Naive thymus-derived CD4-positive, alpha-beta T cell (primary cell): ENCODE measurements around the gene SYTL3. TPM values are rescaled to one million over a fixed set of nuclear protein-coding genes. Genes with fewer than 3 reads are reported as not detected.
A peak's percentile ranks its signal among the peaks of the same experiment; 100 is the strongest.

Source experiments
- ATAC-seq: fragments of 150-1000 bp; cut with Tn5 transposase; 2 replicates; pipeline ENCODE4 v1.10.0; 2021; ENCODE audit warnings: mild to moderate bottlenecking, moderate library complexity
- CTCF ChIA-PET: fragments of 350-600 bp; sonication (Branson Sonifier 250); formaldehyde crosslinking; loops from one replicate; lab custom pipeline; 2021; ENCODE audit warnings: antibody characterized with exemption; lab: Charles Lee
- POLR2A ChIA-PET: fragments of 350-600 bp; sonication (Branson Sonifier 250); formaldehyde crosslinking; loops from one replicate; lab custom pipeline; 2021; ENCODE audit warnings: antibody characterized with exemption, inconsistent platforms; lab: Charles Lee
- DNase-seq, 9 donors: peaks; one replicate each; pipeline versions ENCODE4 v3.0.0 to v3.0.0-alpha.2; 2020 to 2022; ENCODE audit warnings: mixed read lengths in 1 of 9
- H3K27ac ChIP-seq: one replicate; pipeline ENCODE4 v1.7.0; 2013; ENCODE audit warnings: mild to moderate bottlenecking, low read depth, low read length, moderate library complexity
- H3K27me3 ChIP-seq, 2 donors: one replicate each; pipeline ENCODE4 v1.7.0; 2013; ENCODE audit warnings: low read length in 2 of 2, mild to moderate bottlenecking in 2 of 2, moderate library complexity in 2 of 2; ENCODE audit not compliant: control insufficient read depth in 2 of 2, insufficient read depth in 2 of 2
- H3K36me3 ChIP-seq, 3 experiments: 1 replicate in 2 of 3; 2 replicates in 1 of 3; pipeline ENCODE4 v1.7.0; 2013; ENCODE audit warnings: low read length in 3 of 3, mild to moderate bottlenecking in 3 of 3, moderate library complexity in 1 of 3; ENCODE audit not compliant: insufficient read depth in 3 of 3, control insufficient read depth in 2 of 3
- H3K4me1 ChIP-seq, 2 donors: one replicate each; pipeline ENCODE4 v1.7.0; 2013; ENCODE audit warnings: low read length in 2 of 2, mild to moderate bottlenecking in 2 of 2, moderate library complexity in 1 of 2; ENCODE audit not compliant: control insufficient read depth in 2 of 2, insufficient read depth in 2 of 2
- H3K4me3 ChIP-seq: 2 replicates; pipeline ENCODE4 v1.7.0; 2013; ENCODE audit warnings: mild to moderate bottlenecking, low read length
- H3K9me3 ChIP-seq, 3 experiments: 1 replicate in 2 of 3; 2 replicates in 1 of 3; pipeline ENCODE4 v1.7.0; 2013; ENCODE audit warnings: low read length in 3 of 3; ENCODE audit not compliant: control insufficient read depth in 2 of 3
- H3K27ac Mint-ChIP-seq, 9 donors: one replicate each; pipeline ENCODE4 v1.8.0; 2020 to 2022; ENCODE audit warnings: mixed read lengths in 9 of 9, mild to moderate bottlenecking in 8 of 9, moderate library complexity in 5 of 9, inconsistent platforms in 2 of 9
- H3K27me3 Mint-ChIP-seq, 5 donors: one replicate each; pipeline ENCODE4 v1.8.0; 2021 to 2022; ENCODE audit warnings: mixed read lengths in 5 of 5, mild to moderate bottlenecking in 1 of 5
- H3K36me3 Mint-ChIP-seq, 5 donors: one replicate each; pipeline ENCODE4 v1.8.0; 2020 to 2022; ENCODE audit warnings: mixed read lengths in 5 of 5, mild to moderate bottlenecking in 3 of 5, inconsistent platforms in 1 of 5
- H3K4me1 Mint-ChIP-seq, 7 donors: one replicate each; pipeline ENCODE4 v1.8.0; 2020 to 2022; ENCODE audit warnings: mixed read lengths in 7 of 7, mild to moderate bottlenecking in 3 of 7, inconsistent platforms in 1 of 7
- H3K4me3 Mint-ChIP-seq, 10 donors: one replicate each; pipeline ENCODE4 v1.8.0; 2020 to 2022; ENCODE audit warnings: mild to moderate bottlenecking in 10 of 10, mixed read lengths in 10 of 10, moderate library complexity in 6 of 10, inconsistent platforms in 2 of 10
- H3K9me3 Mint-ChIP-seq, 11 donors: one replicate each; pipeline ENCODE4 v1.8.0; 2020 to 2022; ENCODE audit warnings: mixed read lengths in 11 of 11, mild to moderate bottlenecking in 4 of 11, inconsistent platforms in 1 of 11, moderate library complexity in 1 of 11
- intact Hi-C, 2 donors: fragments of 100-400 bp; cut with micrococcal nuclease; formaldehyde crosslinking; loops; one replicate each; pipeline ENCODE4 v1.15.1; 2023
- polyA plus RNA-seq, 2 donors: library from polyadenylated mRNA; unstranded; fragments of 300-500 nt; fragmentation: Illumina TruSeq; gene quantifications; one replicate each; pipeline ENCODE4 v1.2.3, GENCODE V29; 2021
- total RNA-seq, 6 experiments: library from RNA in 5 of 6; stranded (reverse) in 5 of 6; gene quantifications; 1 replicate in 5 of 6; 2 replicates in 1 of 6; pipeline ENCODE4 v1.2.3 and lab custom pipeline; 2021 to 2026

SYTL3 gene
- total and polyA plus RNA-seq, 7 experiments from 2014 or later, result 13.4 to 67.0 (median 29.5) TPM

DNA sequence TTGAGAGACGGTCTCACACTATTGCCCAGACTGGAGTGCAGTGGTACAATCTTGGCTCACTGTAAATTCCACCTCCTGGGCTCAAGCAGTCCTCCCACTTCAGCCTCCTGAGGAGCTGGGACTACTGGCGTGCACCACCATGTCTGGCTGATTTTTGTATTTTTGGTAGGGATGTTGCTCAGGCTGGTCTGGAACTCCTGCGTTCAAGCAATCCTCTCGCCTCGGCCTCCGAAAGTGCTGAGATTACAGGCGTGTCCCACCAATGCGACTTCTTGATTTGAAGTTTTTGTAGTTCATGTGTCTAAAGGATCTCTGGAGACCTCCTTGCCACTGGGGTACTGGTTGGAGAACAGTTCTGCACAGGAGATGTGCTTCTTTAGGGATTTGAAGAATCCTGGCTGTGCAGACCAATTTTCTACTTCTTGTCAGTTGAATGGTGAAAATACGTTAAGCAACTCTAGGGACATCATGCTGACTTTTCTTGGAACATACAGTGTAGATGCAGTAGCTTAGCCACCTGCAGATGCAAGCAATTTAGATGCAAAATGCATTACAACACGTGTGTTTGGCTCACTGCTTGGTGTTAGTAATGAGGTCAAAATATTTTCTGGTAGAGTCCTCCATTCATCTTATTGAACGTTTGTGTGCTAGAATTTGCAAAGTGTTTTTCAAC lies 28.2 kb downstream of the SYTL3 start:
- Mint-ChIP-seq H3K27me3 (no peaks in the 10 kb centered on the region), H3K4me1 (peaks cover 4 to 41% (median 12%) of the 10 kb centered on the region in 7 donors), H3K27ac (peak overlapping the region in 6 of 9 donors; percentile 34 to 76 (median 50)), H3K4me3 (no peak overlapping the region), H3K9me3 (peaks cover 0 to 1% (median 0%) of the 10 kb centered on the region in 11 donors), H3K36me3 (peaks cover 5 to 62% (median 38%) of the 10 kb centered on the region in 5 donors)
- no peaks in the 10 kb centered on the region for H3K9me3 ChIP-seq
- no peak overlapping the region for H3K4me3 ChIP-seq
- no peaks in the 10 kb centered on the region for H3K4me1 ChIP-seq
- no peak overlapping the region for H3K27ac ChIP-seq
- ChIA-PET POLR2A (interaction anchor here (1.6 kb wide), 1 partner anchor 13 kb away, joined by 5 read pairs; no protein-coding TSS in a partner anchor), CTCF (interaction anchor here (1.0 kb wide), 1 partner anchor 16 kb away, joined by 3 read pairs; no protein-coding TSS in a partner anchor)
- peaks cover 0 to 19% (median 0%) of the 10 kb centered on the region in 3 experiments for H3K36me3 ChIP-seq
- intact Hi-C loops, result no loop called here
- DNase-seq (no peak), ATAC-seq (no peak)
- H3K27me3 ChIP-seq, result no peaks in the 10 kb centered on the region

DNA sequence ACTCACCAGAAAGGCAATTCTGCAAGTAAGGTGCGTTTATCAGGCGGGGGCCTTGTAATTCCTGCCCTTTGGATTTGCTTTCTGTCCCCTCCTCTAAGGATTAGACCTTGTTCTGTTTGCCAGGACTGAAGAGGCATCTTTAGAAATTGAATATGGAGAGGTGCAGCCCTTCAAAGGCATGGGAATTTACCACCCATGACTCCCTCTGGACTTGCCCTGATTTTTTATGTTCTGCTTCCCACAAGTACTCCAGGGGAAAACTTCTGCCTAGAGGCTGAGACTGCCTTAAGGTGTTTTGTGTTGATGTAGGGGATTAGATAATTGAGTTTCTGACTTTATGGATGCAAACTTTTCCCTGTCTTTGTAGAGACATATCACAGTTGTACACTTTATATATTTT lies 30.2 kb downstream of the SYTL3 start:
- H3K27ac Mint-ChIP-seq, result peak overlapping the region in 8 of 9 donors; percentile 8 to 76 (median 46)
- no peaks in the 10 kb centered on the region for H3K9me3 Mint-ChIP-seq
- no peak overlapping the region for H3K4me3 Mint-ChIP-seq
- peaks cover 11 to 58% (median 39%) of the 10 kb centered on the region in 5 donors for H3K36me3 Mint-ChIP-seq
- DNase-seq (no peak), ATAC-seq (no peak)
- Histone ChIP-seq H3K27me3 (no peaks in the 10 kb centered on the region), H3K9me3 (no peaks in the 10 kb centered on the region), H3K4me1 (peaks cover 0 to 13% of the 10 kb centered on the region in 2 donors), H3K4me3 (no peak overlapping the region), H3K27ac (no peak overlapping the region), H3K36me3 (peaks cover 0 to 23% (median 4%) of the 10 kb centered on the region in 3 experiments)
- H3K4me1 Mint-ChIP-seq, result peaks cover 12 to 53% (median 23%) of the 10 kb centered on the region in 7 donors
- H3K27me3 Mint-ChIP-seq, result no peaks in the 10 kb centered on the region
- CTCF ChIA-PET, result interaction anchor here (0.5 to 0.9 kb wide), 2 partner anchors 11 to 271 kb away, joined by 3 to 13 read pairs; no protein-coding TSS in a partner anchor
- POLR2A ChIA-PET, result interaction anchor here (0.6 kb wide), 1 partner anchor 581 kb away, joined by 5 read pairs; no protein-coding TSS in a partner anchor
- intact Hi-C loops, result no loop called here

DNA sequence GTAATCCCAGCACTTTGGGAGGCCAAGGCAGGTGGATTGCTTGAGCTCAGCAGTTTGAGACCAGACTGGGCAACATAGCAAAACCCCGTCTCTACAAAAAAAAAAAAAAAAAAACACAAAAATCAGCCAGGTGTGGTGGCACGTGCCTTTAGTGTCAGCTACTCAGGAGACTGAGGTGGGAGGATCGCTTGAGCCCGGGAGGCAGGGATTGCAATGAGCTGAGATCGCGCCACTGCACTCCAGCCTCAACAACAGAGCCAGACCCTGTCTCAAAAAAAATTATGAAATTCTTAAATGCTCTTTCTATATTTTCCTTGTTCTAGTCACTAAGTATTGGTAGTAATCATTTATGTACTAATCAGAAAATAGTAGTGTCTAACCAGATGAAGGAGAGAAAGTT lies 30.6 kb downstream of the SYTL3 start:
- peaks cover 0 to 20% (median 4%) of the 10 kb centered on the region in 3 experiments for H3K36me3 ChIP-seq

DNA sequence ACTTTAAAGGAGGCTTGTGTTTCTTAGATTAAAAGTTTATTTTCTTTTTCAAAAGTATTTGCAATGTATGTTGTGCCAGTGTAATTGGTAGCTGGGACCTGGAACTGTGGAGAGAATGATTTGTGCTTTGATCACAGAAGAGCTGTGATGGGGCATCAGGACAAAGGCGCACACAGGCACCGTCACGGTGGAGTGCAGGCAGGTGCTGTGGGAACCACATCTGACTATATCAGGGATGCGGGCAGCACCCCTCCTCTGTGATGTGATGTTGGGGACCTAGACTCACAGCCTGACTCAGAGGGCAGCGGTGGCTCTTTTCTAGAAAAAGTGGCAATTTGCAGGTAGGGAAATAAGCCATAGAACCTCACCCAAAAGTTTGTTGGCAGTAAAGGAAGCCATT lies 34.5 kb downstream of the SYTL3 start:
- CTCF ChIA-PET, result interaction anchor here (0.7 to 1.0 kb wide), 2 partner anchors 21 to 25 kb away, joined by 3 to 4 read pairs; no protein-coding TSS in a partner anchor

More for the DNA sequence above, 30.6 kb downstream of the SYTL3 start:
- POLR2A ChIA-PET, result no interaction called here
- DNase-seq (no peak), ATAC-seq (no peak)
- Mint-ChIP-seq H3K9me3 (no peaks in the 10 kb centered on the region), H3K27ac (peak overlapping the region in 7 of 9 donors; percentile 21 to 73 (median 61)), H3K4me1 (peaks cover 12 to 53% (median 24%) of the 10 kb centered on the region in 7 donors), H3K27me3 (no peaks in the 10 kb centered on the region), H3K4me3 (no peak overlapping the region), H3K36me3 (peaks cover 8 to 53% (median 35%) of the 10 kb centered on the region in 5 donors)
- Histone ChIP-seq H3K4me3 (no peak overlapping the region), H3K9me3 (no peaks in the 10 kb centered on the region), H3K27me3 (no peaks in the 10 kb centered on the region), H3K4me1 (peaks cover 0 to 15% of the 10 kb centered on the region in 2 donors), H3K27ac (no peak overlapping the region)
- intact Hi-C loops, result no loop called here
- CTCF ChIA-PET, result interaction anchor here (0.5 to 2.1 kb wide), 2 partner anchors 11 to 270 kb away, joined by 3 to 9 read pairs; no protein-coding TSS in a partner anchor

DNA sequence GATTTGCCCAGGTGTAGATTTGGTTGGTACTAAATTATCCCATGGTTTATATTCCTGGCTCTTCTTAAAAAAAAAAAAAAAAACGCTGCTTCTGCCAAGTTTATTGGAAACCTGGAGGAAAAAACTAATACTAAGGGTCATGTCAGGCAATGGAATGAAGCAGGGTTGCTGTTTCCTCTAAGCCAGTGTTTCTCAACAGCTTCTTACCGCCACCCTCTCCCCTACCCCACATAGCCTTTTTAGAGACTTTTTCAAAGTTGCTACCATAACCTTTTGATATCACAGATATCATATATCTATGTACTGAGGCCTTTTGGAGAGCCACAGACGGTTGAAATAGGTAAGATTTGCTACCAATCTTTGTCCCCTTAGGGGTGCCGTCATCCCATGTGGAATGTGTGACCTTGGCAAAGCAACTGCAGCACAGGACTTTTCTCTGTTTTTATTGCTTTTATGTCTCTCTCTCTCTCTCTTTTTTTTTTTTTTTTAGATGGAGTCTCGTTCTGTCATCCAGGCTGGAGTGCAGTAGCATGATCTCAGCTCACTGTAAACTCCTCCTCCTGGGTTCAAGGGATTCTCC lies 35.0 kb downstream of the SYTL3 start:
- CTCF ChIA-PET, result interaction anchor here (1.0 kb wide), 1 partner anchor 21 kb away, joined by 4 read pairs; no protein-coding TSS in a partner anchor
- H3K4me3 Mint-ChIP-seq, result peak overlapping the region in 6 of 10 donors; percentile 41 to 57 (median 46)
- peaks cover 8 to 53% (median 27%) of the 10 kb centered on the region in 5 donors for H3K36me3 Mint-ChIP-seq
- POLR2A ChIA-PET, result interaction anchor here (0.6 to 3.5 kb wide), 3 partner anchors 21 to 1629 kb away, joined by 3 to 14 read pairs (median 4); no protein-coding TSS in a partner anchor
- H3K4me1 Mint-ChIP-seq, result peaks cover 32 to 72% (median 59%) of the 10 kb centered on the region in 7 donors
- Histone ChIP-seq H3K27ac (peak overlapping the region; percentile 12), H3K4me1 (peaks cover 24 to 43% of the 10 kb centered on the region in 2 donors), H3K27me3 (no peaks in the 10 kb centered on the region), H3K4me3 (no peak overlapping the region), H3K9me3 (no peaks in the 10 kb centered on the region), H3K36me3 (peaks cover 0 to 20% (median 4%) of the 10 kb centered on the region in 3 experiments)
- intact Hi-C loops, result loop anchor here in 1 of 2 donors (5.0 kb wide), 1 partner anchor 123 kb away; the partner anchor contains the start of gene TMEM181
- DNase-seq, result peak in 4 of 9 donors; percentile 16 to 45 (median 36)
- no peak for ATAC-seq
- H3K27me3 Mint-ChIP-seq, result no peaks in the 10 kb centered on the region
- peak overlapping the region; percentile 22 to 100 (median 92) for H3K27ac Mint-ChIP-seq
- H3K9me3 Mint-ChIP-seq, result peaks cover 0 to 5% (median 0%) of the 10 kb centered on the region in 11 donors

More for the DNA sequence above, 34.5 kb downstream of the SYTL3 start:
- no peaks in the 10 kb centered on the region for H3K27me3 ChIP-seq
- no peaks in the 10 kb centered on the region for H3K9me3 ChIP-seq
- Mint-ChIP-seq H3K4me1 (peaks cover 33 to 75% (median 58%) of the 10 kb centered on the region in 7 donors), H3K4me3 (peak overlapping the region in 7 of 10 donors; percentile 25 to 53 (median 41)), H3K9me3 (peaks cover 0 to 5% (median 0%) of the 10 kb centered on the region in 11 donors), H3K27me3 (no peaks in the 10 kb centered on the region), H3K36me3 (peaks cover 8 to 52% (median 30%) of the 10 kb centered on the region in 5 donors), H3K27ac (peak overlapping the region; percentile 22 to 100 (median 92))
- peak overlapping the region; percentile 12 for H3K27ac ChIP-seq
- peaks cover 24 to 43% of the 10 kb centered on the region in 2 donors for H3K4me1 ChIP-seq
- intact Hi-C loops, result no loop called here
- DNase-seq (peak in 5 of 9 donors; percentile 24 to 31 (median 30)), ATAC-seq (no peak)
- POLR2A ChIA-PET, result interaction anchor here (0.6 to 3.5 kb wide), 2 partner anchors 21 to 1628 kb away, joined by 4 to 14 read pairs; no protein-coding TSS in a partner anchor
- H3K36me3 ChIP-seq, result peaks cover 0 to 20% (median 4%) of the 10 kb centered on the region in 3 experiments
- no peak overlapping the region for H3K4me3 ChIP-seq
